ENCODE measurements around the gene CDK17.

GRCh38 chr12:96365604-96366380, 34.4 kb downstream of the CDK17 start:
- TF ChIP-seq RARB (CRISPR knock-in tag; IDR thresholded peaks at IDR 0.05) (no peak), PATZ1 (CRISPR knock-in tag; IDR thresholded peaks at IDR 0.05; ENCODE audit: borderline replicate concordance) (no peak), ARNTL (CRISPR knock-in tag; IDR thresholded peaks at IDR 0.05; ENCODE audit: borderline replicate concordance, low read depth) (no peak), CREB5 (CRISPR knock-in tag; IDR thresholded peaks at IDR 0.05; ENCODE audit: low read depth) (no peak), ZFP30 (CRISPR knock-in tag; IDR thresholded peaks at IDR 0.05) (no peak), TCF4 (CRISPR knock-in tag; IDR thresholded peaks at IDR 0.05; ENCODE audit: borderline replicate concordance) (no peak), SNAI2 (CRISPR knock-in tag; IDR thresholded peaks at IDR 0.05) (no peak)
